Endometrium (tissue), 2 donors: ENCODE data around the gene ACER1.
"Not testable (repeated sequence)": the region's sequence is repeated elsewhere in the genome, so short reads cannot be mapped to it uniquely, and the experiment has no call there.

ENCODE experiments used
- FAIRE-seq: peaks from 2 replicates; lab custom pipeline; 2012; peaks lifted over from hg19 to GRCh38; lab: Jason Lieb, UNC
- donor health status: control.
- donor health status: control.

ACER1 gene

DNA sequence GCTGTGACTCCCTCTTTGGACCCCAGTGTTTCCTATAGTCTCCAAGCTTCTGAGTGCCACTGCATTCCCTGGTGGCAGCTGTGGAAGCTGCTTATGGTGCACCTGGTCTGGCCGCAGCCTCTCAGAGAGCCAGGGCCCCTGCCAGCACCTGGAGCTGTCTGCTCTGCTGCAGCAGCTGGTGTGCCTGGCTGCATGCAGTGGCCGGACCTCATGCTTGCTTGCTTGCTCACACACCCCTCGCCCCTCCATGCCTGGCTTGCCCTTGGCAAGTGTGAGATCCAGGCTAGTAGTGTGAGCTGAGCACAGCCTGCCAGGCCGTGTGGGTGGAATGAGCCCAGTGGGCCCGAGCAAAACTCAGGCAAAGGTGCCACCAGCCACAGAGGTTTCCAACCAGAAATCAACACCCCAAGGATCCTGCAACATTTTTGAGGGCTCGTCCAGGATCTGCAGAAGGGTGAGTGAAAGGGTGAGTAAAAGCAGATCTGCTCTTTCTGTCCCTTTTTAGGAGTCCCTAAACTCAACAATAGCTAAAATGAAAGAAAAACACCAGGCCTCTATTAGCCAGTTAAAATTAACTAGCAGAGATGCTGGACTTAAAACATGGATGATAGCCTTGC, 46.0 kb downstream of the ACER1 start:
- FAIRE-seq: no peak

DNA sequence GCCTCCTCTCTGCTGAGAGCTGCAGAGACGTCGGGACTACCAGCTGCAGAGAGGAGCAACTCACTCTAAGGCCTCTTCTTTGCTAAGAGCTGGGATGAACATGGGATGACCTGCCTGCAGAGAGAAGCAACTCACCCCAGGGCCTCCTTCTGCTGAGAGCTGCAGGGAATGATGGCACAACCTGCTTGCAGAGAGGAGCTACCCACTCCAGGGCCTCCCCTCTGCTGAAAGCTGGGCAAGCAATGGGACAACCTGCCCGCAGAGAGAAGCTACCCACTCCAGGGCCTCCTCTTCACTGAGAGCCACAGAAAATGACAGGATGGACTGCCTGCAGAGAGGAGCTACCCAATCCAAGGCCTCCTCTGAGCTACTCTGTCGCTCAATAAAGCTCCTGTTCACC, 46.7 kb downstream of the ACER1 start:
- FAIRE-seq: no peak

DNA sequence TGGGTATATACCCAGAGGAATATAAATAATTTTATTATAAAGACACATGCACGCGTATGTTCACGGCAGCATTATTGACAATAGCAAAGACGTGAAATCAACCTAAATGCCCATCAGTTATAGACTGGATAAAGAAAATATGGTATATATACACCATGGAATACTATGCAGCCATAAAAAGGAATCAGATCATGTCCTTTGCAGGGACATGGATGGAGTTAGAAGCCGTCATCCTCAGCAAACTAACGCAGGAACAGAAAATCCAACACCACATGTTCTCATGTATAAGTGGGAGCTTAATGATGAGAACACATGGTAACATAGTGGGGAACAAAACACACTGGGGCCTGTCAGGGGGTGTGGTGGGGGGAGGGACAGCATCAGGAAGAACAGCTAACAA, 51.0 kb downstream of the ACER1 start:
- not testable (repeated sequence) for FAIRE-seq

DNA sequence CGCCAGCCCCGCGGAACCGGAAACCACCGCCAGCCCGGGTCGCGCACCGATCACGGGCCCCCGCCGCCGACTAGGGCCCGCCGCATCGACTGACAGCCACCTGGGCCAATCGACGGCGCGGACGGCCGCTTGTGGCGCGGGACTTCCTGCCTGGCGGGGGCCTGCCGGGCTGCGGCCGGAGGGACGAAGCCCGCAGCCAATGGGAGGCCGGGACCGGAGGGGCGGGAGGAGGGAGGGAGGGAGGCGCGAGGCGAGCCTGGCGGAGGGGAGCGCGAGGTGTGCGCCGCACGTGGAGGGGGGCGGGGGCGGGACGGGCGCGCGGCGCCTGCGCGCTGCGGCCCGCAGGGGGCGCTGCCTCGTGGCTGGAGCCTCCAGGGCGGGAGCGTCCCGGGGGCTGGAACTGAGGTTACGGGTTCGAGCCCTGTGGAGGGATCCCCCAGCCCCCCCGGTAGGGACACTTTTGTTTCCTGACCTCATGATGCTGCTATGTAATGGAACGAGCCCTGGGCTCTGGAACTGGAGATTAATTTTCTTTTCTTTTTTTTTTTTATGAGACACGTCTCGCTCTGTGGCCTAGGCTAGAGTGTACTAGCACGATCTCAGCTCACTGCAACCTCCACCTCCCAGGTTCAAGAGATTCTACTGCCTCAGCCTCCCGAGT, 53.4 kb downstream of the ACER1 start, which contains the start of gene MLLT1:
Gene MLLT1 (minus strand): TSS at position 45 of the 661 bp plus-strand sequence. CDS start 191 bp downstream, outside the sequence.
- FAIRE-seq: no peak

DNA sequence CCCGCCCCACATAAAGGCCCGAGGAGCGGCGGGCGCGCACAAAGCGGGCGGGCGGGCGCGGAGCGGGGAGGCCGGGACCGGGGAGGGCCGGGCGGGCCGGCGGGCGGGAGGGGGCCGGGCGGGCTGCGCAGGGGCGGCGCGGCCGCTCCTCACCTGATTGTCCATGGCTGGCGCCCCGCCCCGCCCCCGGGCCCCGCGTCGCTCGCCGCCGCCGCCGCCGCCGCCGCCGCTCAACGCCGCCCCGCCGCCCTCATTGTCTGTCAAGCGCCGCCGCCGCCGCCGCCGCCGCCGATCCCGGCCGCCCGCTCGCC, 53.8 kb downstream of the ACER1 start:
- no peak for FAIRE-seq

DNA sequence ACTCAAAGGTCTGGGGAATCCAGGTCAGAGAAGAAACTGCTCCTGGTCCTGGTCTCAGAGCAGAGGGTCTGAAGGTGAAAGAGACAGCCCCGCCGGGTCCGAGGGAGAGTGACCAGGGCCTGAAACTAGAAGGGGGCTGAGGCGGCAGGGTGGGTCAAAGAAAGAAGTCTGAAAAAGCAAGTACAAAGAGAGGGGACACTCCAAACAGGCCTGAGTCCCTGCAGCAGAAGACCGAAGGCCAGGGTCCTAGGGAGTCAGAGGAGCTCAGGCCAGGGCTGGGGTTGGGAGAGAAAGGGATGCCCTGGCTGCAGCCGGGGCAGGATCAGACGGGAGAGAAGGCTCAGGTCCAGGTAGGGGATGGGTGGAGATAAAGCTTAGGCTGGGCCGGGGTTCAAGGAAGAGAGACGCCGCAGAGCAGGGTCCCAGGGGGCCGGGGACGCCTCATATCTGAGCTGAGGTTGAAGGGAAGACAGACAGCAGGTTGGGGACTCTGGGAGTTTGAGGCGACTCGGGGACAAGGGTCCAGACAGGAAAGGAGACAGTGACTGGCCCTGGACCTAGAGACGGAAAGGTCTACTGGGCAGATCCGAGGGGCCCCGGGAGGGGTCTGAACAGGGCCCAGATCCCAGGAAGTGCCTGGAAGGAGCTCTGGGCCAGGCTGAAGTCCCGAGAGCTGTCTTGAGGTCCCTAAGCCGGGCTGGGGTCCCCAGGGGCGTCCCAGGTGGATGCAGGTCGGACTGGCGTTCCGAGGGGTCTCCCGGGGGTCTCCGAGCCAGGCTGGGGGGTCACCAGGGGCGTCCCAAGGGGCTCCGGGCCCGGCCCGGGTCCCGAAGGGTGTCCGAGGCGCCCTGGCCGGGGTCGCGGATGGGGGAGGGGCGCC, 54.4 kb downstream of the ACER1 start:
- FAIRE-seq: no peak

DNA sequence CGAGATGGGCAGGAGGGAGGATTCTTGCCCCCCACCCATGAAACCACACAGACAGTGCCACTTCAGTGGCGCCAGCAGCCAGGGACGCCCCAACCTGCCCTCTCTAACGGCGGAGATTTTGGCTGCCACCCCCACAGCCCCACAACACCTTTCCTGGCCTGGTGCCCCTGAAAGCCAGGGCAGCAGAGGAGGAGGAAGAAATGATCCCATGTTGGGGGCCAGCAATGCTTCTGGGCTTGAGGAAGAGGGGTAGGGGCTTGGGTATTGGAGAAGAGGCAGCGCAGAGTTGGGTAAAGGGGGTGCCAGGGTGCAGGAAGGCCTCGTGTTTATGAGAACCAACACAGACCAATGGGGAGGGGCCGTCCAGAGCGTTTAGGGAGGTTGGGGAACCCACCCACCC, 55.4 kb downstream of the ACER1 start:
- FAIRE-seq: no peak

DNA sequence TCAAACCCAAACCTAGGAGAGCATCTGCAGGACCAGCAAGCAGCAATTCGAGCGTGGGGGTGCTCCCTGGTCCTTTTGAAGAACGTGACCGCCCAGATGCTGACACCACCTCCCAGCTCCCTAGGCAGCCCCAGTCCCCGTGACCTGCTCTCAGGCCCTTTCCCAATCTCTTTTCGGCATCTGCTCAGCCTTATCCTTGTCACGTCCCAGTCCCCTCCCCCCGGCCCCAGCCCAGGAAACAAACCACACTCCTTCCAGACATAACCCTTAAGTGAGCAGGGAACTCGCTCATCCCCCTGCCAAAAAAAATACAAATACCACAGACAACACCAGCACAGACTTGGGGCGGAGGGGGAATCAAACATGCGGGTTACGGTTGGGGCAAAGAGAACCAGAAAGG, 57.0 kb downstream of the ACER1 start:
- peak; percentile 72 for FAIRE-seq

DNA sequence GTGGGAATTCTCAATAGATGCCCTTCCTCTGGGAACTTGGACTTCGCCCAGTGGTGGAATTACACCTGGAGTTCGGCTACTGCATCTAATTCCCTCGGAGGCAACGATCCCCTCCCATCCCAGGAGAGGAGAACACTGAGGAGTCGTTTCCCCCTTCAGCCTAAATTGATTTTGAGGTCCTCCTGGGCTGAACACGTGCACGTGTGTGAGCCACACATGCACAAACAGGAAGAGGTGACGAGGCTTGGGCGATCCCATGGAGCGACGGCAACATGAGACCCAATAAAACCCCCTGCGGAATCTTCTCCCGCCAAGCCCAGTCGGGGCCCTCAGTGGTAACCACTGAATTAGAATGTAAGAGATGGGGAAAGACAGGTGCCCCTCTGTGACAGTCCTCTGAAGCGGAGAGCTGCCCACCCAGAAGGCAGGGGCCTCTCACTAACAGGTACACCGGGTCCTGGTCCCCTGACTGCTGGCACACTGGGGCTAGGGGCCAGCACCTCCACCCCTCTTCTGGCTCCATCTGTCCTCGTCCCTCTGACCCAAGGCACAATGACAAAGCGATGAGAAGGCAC, 58.2 kb downstream of the ACER1 start:
- FAIRE-seq: no peak

DNA sequence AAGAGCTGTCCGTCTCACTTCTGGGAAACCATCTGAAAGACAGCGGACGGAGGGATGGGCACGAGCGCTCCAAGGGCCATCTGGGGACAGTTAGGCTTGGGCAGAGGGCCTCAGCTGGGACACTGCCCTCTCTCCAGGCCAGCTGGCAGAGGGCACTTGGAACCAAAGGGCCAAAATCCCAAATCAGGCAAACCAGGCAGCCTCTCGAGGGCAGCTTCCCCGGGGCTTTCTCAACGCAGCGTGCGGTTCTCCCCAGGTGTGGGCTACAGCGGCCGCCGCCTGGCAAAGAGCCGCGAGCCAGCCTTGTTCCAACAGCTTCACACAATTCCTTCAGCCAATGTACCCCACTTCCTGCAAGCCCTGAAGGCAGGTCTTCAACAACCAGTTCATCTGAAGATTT, 58.7 kb downstream of the ACER1 start:
- FAIRE-seq: no peak

DNA sequence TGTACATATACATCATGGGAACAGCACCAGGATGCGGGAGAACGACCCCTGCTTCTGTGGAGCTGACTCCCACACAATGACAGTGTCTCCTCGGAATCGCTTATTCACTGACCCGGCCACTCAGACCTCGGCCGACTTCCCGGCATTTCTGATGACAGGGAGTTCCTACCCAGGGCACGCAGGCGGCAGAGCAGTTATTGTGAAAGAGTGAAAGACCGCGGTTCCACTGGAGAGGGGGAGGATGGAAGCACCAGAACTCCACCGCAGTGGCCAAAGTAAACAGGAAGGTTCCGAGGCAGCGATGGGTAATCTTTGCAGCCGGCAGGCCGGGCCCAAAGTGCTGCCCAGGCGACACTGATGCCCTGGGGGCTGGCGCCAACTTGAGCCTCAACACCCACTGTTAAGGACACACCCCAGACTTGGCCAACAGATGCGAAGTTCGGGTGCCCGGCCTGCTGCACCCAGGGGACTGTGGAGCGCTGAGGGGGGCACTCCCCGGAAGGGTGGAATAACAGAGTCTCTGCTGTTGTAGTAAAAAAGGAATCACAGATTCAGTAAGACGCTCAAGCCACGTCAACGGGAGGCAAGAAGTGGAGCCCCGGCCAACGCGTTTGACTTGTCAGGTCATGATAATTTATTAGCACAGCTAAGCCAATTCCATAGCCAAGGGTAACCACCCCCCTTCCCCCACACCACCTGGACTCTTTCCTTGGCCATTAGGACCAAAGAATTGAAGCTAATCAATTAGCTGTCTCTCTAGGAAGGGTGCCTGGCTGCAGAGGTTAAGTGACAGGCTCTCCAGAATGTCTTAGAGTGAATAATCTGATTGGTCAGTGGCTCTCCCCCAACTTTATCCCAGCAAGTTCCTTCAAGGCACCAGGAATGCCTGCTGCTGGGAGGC, 59.5 kb downstream of the ACER1 start:
- FAIRE-seq: no peak

DNA sequence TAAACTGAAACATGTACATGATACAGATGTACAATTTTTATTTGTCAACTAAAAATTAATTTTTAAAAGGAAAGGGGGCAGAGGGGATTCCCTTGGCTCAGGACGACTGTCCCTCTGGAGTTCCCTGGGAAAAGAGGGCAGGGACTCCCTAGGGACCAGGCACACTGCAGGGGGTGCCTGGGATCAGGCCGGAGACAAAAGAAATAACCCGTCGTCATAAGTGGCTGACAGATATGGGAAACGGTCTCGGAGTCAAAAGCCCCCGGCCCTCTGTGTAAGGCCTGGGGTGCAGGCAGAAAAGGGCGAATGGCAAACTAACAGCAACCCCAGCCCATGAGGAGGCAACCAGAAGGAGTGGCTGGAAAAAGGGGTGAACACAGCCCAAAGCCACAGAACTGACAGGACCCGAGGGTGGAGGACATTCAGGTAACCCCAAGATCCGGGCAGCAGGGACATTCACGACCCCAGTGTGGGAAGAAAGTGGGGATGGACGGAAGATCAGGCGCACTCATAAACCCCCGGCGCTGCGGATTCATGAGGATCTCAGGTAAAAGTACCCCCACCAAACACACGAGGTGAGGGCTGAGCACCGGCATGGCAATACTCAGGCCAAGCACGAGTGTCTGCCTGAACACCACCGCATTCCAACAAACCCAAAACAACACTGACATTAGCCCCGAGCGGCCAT, 60.4 kb downstream of the ACER1 start:
- no peak for FAIRE-seq

DNA sequence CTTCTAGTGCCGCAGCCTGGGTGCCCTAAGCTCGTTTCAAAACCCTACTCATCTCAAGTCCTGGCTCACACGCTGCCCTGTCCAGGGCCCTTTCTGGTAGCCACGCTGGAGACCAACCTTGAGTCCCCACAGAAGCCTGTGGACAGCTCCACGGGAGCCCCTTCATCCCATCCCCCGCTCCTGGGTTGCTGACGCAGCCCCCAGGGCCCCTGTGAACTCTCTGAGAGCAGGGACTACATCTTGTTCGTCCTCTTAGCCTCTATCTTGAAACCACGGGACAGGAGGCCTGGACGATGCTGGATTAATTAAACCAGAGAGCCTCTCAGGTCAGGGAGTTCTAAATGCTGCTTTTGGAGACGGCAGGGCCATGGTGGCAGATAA, 61.0 kb downstream of the ACER1 start:
- FAIRE-seq: no peak

DNA sequence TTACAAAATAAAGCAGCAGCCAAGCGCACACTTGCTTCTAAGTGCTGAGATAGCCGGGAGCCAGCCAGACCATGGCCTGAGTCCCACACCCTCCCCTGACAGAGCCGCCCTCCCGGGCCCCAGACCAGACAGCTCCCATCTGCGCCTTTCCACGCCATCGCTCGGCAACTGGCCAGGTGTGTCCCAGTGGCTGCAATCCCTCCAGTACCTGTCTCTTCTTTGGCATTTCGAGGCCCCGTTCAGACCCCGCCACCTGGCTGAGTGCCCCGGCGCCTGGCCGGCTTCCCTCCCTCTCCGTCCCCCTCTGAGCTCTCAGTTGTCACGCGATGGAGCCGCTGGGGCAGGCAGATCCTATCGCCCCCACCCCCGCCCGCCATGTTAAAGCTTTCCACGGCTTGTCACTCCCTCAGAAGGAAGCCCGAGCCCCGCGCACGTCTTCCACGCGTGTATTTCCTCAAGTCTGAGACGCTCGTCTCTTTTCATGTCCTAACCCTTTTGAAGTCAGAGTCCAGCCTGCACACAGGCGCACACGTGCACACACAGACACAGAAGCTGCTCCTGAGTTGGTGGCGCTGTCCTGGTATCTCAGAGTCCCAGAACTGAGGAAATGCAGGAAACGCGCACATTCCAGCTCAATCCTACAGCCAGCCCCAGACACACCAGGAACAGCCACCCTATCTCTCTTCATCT, 61.5 kb downstream of the ACER1 start:
- FAIRE-seq: no peak

DNA sequence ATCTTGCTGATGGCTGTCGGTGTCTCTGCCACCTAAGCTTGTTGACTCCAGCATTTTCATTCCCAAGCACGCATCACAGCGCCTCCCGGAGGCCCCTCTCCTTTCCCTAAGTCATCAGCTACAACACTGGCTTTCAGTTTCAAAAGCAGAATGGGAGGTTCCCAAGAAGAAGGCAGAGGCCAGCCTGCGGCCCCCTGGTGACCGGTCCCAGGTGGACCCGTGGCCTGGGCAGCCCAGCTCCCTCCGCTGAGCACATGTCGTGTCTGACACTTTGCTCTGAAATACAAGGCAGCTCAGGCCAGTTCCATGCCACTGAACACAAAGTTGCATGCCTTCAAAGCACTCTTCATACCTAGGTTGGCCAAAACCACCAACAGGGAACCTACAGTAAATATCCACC, 62.2 kb downstream of the ACER1 start:
- no peak for FAIRE-seq

DNA sequence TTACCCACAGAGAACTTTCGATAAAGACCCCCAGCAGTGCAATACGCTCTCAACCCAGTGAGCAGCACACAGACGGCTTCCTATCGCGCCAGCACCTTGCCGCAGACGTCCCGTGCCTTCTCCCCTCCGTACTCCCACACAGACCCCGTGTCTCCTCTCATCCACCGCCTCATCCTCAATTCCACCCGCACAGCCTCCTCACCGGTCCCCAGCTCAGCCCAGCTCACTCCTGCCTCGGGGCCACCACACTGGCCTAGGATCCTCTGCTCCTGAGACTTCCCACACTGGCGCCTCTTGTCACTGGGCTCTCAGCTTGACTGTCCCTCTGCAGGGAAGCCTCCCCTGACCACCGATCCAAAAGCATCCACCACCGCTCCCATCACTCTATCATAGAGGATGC, 62.6 kb downstream of the ACER1 start:
- FAIRE-seq: no peak

DNA sequence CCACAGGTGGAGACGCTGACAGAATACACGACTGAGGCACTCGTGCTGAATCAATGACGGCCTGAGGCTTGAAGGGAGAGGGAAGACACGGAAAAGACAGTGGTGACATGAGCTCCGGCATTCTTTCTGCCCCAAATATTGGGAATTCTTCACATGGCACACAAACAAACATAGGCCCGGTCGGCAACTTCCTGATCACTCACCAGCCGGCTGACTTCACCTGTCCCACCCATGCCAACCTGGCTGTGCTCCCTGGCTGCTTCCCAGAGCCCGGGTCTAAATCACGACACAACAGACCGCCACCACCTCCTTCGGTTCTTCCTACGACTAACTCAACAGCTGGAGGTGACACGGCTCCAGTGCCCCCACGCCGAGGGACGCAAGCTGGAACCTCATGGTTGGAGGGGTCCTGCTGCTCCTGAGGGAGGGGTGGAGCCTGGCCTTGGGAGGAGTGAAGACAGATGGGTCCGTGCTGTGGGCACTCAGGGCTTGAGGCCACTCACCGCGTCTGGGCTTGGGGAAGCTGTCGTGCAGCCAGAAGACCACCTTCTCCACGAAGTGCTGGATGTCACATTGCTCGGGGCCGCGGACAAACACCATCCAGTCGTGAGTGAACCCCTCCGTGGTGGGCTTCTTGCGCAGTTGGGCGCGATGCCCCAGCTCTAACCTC, 63.2 kb downstream of the ACER1 start:
- no peak for FAIRE-seq

DNA sequence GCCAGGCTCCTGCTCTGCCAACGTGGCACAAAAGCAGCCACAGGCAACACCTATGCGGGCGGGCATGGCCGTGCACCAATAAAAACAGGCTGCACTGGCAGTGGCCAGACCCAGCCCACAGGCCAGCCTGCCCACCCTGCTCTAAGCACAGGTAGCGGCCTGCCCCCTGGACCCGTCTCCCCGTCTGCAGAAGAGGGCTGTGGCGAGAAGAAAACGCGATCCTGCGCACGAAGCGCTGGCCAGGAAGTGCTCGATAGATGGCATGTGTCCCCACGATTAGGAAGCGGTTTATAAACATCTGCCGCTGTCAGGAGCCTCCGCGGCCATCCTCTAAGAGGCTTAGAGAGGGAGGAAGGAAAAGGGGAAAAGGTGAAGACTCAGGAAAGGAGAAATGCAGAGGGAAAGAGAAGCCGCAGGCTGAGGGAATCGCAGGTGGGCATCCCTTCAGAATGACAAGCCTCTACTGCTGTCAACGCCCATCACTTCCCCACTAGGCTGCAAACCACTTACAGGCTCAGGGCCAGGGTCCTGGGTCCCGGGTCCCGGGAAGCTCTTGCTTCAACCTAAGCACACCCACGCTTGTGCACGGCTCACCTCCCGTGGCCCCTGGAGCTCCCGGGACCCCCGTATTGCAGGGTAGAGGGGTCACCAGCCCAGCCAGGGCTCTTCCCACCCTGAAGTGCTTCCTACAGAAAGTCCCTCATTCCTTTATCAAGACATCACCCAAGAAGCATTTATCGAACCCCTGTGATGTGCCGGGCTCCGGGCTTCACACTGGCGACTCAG, 64.1 kb downstream of the ACER1 start:
- no peak for FAIRE-seq

DNA sequence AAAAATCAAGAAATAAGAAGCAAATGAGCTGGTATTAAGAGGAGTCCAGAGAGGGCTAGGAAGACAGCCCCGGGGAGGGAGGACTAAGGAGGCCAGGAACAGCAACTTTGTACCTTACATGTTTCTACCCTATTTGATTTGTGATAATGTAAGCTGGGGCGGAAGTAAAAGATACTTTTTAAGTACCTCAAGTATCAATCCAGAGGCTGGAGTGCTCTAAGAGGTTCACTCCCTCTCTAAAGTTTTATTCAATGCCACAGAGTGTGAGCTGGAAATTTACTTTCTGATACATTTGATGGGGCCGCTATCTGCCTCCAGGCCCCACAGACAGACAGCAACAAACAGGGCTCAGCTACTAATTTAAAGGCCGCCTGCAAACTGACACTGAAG, 65.0 kb downstream of the ACER1 start:
- FAIRE-seq: no peak
